Cerebellar cortex (tissue), 1 donor: ENCODE data around the gene FAM187B.
"Not testable (repeated sequence)": the region's sequence is repeated elsewhere in the genome, so short reads cannot be mapped to it uniquely, and the experiment has no call there.

ENCODE experiments used
- DNase-seq: peaks from one replicate; pipeline ENCODE4 v3.0.0-alpha.2; 2015; ENCODE audit warnings: low spot score

FAM187B gene

DNA sequence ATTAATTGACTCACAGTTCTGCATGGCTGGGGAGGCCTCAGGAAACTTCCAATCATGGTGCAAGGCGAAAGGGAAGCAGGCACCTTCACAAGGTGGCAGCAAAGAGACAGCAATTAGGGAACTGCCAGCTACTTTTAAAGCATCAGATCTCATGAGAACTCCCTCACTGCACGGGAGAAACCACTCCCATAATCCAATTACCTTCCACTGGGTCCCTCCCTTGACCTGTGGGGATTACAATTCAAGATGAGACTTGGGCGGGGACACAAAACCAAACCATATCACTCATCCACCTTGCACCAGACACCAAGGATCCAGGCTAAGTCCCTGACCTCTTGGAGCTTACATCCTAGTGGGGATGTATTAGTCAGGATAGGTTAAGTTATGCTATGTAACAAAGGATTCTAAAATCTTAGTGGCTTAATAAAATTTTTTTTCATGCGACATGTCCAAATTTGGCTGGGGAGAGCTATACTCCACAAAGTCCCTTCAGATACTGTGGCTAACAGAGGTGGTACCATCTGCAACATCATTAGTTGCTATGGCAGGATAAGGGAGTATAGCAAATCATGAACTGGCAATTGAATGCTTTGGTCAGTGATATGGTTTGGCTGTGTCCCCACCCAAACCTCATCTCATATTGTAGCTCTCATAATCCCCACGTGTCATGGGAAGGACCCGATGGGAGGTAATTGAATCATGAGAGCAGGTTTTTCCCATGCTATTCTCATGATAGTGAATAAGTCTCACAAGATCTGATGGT is 8.3 kb upstream of the FAM187B start:
- DNase-seq = no peak

DNA sequence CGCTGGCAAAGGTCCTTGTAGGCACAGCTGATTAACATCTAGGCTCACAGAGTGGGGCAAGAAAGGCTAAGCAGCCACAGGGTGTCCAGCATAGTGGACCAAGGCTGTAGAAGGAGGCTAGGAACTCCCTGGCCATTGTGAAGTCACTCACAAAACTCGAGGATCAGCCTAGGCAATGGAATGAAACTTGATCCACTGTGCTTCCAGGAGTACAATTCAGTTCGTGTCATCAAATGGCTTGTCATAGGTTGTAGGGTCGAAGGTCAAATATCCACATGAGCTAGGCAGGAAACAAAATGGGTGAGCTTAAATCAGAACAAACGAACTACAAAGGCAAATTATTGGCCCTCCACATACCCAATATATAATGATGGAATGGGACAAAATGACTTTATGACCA is 4.4 kb upstream of the FAM187B start:
- DNase-seq = no peak

DNA sequence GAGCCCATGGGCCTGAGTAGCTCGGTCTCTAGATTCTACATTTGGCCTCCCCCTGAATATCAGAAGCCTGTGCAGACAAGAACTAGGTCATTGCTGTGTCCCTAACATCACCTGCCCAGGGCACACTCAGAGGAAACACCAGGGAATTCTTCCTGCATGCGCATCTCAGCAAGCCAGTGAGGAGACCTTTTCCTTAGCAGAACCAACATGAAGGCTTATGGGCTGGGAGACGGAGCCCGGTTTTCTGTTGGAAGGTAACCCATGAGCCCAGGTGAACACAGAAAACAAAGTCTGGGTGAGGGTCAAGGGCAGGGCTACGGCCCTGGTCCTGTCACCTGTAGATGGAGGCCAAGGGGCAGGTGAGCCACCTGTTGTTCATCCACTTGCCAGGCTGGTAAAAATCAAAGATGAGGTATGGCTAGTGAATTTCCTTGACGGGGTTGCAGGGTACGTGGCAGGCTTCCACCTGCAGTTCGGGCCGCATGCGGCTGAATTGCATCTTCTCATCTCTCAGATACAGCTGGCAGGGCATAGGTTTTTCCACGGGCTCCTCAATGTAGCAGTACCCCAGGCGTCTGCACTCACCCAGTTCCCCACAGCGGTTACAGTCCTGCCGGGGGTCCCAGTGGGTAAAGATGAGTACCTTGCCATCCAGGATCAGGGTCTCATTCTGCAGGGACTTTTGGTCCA is 3.6 kb upstream of the FAM187B start:
- DNase-seq = no peak

DNA sequence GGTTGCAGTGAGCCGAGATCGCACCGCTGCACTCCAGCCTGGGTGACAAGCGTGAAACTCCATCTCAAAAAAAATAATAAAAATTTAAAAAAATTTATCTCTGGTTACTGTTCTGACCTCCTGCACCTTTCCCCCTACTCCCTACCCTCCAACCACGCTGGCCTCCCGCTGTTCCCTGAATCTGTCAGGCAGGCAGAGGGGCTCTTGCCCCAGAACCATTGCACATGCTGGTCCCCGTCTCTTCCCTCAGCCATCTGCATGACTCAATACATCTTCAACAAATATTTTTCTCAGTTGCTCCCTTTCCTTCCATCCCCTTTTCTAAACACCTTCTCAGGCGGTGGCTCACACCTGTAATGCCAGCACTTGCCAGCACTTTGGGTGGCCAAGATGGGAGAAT is 1.1 kb upstream of the FAM187B start:
- DNase-seq = no peak

DNA sequence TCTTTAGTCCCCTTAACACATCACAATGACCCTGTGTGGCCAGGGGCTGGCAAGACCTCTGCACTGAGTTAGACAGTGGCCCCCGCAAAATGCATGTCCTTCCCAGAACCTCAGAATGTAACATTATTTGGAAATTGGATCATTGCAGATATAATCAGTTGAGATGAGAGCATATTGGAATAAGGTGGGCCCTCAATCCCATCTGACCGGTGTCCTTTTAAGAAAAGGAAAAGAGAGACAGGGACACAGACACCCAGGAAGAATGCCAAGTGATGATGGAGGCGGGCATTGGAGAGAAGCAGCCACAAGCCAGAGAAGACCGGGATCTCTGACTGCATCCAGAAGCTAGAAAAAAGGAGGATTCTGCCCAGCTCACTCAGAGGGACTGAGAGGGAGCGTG is 1.8 kb downstream of the FAM187B start:
- no peak for DNase-seq

DNA sequence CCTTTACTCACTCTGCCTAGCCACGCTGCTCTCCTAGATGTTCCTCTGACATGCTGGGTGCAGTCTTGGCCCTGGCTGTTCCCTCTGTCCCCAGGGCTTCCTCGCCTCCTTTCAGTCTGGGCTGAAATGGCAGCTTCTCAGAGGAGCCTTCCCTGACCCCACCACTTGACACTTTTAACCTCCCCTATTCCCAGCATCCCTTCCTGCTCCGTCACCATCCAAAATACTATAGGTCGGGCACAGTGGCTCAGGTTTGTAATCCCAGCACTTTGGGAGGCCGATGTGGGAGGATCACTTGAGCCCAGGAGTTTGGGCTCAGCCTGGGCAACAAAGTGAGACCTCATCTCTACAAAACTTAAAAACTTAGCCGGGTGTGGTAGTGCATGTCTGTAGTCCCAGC is 2.6 kb downstream of the FAM187B start:
- DNase-seq = no peak

DNA sequence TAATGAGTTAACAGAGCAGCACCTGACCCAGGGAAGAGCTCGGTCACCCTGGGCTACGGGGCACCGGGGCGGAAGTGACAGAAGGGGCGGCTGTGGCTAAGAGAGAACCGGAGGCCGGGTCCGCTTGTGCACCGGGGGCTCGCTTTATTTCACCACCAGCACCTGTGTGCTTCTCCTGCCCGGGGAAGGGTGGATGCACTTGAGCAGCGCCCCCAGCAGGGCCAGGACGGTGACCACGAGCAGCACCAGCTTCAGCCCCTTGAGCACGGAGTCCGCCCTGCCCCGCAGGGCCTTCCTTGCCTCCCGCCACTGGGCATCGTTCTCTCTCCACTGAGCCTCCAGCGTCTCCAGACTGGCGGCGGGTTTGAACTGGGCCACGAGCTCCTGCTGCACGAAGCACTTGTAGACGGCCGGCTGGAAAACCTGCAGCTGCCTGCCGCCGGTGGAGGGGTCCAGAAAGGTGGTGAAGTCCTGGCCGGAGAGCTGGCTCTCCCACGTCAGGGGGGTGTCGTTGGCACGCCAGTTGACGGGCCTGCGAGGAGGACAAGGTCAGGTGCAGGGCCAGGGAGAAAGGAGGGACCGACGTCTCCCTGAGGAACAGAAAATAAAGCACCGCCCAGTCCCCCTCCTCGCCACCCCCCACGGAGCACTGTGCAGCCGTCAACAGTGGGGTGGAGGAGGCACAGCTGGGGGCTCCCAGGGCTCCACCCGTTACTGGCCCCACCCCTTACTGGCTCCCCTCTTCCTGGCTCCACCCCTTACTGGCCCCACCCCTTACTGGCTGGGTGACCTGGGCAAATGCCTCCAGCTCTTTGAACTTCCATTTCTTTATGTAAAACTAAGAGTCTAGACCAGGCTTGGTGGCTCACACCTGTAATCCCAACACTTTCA is 3.6 kb downstream of the FAM187B start:
- no peak for DNase-seq

DNA sequence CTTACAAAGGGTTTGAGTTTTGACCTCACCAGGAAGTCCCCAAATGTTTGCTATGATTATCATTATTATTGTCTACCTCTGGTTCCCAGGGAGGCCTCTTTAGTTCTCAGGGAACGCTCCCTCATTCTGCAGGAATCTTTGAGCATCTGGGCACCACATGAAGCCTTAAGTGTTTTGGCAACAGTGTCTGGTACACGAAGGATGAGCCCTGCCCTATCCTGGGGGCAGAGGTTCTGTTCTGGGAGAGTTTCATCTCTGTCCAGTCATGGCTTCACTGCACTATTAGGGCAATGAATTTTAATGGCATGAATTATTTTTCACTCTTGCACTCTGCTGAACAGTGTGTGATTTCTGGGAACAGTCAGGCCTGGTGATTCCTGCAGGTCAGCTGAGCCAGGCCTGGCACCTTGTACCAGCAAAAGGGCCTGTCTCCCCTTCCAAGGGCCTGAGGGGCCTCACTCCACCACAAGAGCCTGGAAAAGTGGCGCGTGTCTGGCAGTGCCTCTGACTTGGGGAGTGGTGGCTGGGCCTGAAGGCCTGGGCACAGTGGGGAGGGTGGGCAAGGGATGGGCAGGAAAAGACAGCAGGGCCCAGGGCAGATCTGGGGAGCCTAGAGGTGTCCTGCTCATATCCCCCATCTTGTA is 4.6 kb downstream of the FAM187B start:
- no peak for DNase-seq

DNA sequence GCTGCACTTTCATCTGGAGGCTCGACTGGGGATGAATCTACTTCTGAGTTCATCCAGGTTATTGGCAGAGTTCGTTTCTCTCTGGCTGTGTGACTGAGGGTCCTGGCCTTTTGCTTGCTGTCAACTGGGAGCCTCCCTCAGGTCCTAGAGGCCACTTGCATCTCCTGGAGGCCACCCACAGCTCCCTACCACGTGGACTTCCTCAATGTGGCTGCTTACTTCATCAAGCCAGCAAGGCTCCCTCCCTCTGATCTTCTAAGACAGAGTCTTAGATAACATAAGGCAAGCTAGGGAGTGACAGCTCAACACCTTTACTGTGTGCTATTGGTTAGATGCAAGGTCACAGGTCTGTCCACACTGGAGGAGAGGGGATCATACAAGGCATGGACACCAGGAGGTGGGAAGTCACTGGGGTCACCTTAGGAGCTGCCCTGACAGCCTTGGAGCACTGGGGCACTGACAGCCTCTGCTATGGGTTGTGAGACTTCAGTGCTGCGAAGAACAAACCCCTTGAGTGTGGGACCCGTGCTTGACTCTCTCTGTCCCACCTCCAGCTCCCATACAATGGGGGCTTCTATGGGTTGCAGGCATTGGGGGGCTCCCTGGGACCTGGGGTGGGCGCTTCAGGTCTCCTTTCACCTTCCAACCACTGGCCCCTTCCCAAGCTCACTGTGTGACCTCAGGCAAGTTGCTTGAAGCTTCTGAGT is 5.3 kb downstream of the FAM187B start:
- no peak for DNase-seq

DNA sequence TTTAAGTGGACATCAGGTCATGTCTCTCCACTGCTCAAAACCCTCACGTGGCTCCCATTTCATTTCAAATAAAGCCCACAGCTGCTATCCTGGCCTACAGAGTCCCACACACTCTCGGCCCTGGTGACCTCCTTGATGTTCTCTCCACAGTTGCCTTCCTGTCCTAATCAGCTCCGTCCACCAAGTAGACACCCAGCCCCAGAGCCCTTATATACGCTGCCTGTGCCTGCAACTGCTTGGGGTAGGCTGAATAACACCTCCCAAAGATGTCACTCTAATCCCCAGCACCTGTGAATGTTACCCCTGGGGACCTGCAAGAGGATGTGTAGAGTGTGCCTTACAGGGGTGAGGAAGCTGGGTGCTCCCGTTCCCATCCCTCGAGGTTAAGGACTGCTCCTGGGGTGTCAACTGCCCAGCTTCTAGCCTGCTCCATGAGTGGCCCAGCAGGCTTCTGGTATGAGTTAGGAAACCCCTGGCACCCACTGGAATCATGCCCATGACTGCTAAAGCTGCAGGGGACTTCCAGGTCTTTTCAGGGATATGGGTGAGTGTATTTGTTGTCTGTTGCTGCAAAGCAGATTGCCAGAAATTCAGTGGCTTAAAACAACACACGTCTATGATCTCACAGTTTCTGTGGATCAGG is 6.0 kb downstream of the FAM187B start:
- no peak for DNase-seq

DNA sequence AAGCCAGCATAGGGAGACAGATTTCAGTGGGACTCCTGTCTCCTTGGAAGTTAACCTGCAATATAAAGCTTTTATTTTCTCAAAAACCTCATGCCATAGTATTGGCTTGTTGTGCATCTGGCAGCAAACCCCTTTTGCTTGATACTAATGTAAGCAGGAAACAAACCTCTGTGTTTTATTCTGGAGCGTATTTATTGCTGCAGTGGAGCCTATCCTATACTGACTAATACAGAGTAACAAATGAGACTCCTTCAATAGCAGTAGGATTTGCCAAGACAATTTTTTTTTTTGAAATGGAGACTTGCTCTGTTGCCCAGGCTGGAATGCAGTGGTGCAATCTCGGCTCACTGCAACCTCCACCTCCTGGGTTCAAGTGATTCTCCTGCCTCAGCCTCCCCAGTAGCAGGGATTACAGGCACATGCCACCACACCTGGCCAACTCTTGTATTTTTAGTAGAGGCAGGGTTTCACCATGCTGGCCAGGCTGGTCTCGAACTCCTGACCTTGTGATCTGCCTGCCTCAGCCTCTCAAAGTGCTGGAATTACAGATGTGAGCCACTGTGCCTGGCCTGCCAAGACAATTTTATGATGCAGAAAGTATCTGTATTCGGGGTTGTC is 7.5 kb downstream of the FAM187B start:
- not testable (repeated sequence) for DNase-seq

DNA sequence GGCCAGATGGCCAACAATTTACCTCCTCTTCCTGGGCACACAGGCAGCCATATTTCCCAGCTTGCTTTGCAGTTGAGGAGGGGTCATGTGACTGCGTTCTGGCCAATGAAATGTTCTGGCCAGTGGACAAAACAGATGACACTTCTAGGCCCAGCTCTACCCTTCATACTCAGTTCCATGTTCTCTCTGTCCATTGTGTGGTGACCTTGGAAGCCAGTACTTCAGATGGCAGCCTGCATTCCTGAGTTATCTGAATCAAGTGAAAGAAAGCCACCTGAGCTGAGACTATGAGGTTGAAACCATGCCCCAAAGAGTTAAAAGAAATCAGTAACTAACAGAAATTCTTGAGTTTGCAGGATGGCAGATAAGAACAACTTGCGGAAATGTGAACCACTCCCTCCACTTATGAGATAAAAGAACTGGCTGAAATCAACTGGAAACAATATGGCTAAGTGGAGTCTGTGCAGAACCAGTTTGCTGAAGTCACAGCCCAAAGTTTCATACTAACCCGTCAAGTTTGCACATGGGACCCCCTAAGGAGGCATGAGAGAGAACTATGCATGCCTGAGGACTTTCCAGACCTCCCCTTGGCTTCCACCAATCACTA is 8.1 kb downstream of the FAM187B start:
- no peak for DNase-seq

DNA sequence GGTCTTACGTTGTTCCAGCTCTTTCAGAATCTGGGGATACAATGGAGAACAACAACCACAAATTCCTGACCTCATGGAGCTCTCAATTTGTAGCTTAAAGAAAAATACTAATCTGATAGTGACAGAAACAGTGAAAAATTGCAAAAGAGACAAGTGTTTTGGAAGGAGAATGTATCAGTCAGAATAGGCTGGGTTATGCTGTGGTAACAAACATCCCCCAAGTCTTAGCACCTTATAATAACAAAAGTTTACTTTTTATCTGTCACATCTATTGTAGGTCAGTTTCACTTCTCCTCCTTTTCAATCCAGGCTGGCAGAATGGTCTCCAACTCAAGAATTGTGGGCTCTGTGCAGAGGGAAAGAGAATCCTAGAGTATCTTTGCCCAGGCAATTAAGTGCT is 9.5 kb downstream of the FAM187B start:
- no peak for DNase-seq

DNA sequence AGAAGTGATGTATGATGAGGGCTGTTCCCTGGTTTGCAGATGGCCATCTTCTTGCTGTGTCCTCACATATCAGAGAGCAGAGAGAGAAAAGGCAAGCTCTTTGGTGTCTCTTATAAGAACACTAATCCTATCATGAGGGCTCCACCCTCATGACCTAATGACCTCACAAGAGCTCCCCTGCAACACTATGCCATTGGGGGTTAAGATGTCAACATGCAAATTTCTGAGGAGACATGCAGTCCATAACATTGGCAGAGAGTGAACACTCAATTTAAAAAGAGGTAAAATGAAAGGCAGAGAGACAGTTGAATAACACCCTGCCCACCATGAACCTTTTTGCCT is 10.9 kb downstream of the FAM187B start:
- DNase-seq = no peak

DNA sequence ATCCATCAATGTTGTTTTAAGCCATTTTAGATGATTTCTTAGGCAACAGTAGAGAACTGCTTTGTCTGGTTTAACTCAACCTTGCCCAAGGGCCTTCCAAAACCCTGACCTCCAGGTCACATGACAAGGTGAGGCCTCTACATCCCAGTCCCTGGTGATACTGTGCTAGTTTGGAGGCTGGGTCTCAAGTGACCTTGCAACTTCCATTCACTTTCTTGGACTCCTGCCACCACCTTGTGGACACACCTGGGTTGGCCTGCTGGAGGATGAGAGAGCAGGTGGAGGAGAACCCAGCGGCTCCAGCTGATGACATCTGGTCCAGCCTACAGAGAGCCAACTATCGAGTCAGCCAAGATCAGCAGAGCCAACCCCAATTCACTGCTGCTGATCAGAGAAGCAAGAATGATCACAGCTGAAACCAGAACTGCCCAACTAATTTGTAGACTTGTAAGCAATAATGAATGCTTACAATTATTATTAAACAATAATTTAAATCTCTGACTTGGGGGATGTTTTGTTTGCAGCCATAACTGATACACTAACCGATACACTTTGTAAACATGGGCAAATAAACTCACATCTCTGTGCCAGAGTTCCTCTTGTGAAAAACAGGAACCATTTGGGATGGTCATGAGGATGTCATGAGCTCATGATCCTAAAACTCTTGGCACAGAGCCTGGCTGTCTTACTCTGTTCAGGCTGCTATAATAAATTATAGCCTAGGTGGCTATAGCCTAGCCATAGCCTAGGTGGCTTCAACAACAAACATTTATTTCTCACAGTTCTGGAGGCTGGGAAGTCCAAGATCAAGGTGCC is 11.5 kb downstream of the FAM187B start:
- DNase-seq = no peak

DNA sequence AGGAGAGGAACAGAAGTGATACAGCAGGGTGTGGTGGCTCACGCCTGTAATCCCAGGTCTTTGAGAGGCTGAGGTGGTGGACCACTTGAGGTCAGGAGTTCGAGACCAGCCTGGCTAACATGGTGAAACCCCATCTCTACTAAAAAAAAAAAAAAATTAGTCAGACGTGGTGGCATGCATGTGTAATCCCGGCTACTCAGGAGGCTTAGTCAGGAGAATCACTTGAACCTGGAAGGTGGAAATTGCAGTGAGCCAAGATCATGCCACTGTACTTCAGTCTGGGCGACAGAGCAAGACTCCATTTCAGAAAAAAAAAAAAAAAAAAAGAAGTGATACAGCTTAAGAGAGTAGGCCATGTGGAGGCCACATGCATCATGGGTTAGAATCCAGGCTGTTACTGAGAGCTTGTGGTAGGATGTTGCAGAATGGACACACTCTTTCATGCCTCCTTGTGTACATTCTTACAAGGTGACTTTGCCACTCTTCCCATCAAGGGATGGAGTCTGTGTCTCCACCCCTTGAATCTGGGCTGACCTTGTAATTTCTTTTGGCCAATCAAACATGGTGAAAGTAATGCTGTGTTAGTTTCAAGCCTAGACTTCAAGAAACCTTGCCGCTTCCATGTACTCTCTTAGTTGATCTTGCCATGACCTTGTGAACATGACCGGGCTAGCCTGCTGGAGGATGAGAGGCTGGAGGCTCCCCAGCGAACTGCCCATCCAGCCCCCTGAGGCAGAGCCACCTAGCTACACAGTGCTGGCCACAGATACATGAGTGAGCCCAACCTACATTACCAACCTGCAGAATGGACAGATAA is 12.3 kb downstream of the FAM187B start:
- no peak for DNase-seq

DNA sequence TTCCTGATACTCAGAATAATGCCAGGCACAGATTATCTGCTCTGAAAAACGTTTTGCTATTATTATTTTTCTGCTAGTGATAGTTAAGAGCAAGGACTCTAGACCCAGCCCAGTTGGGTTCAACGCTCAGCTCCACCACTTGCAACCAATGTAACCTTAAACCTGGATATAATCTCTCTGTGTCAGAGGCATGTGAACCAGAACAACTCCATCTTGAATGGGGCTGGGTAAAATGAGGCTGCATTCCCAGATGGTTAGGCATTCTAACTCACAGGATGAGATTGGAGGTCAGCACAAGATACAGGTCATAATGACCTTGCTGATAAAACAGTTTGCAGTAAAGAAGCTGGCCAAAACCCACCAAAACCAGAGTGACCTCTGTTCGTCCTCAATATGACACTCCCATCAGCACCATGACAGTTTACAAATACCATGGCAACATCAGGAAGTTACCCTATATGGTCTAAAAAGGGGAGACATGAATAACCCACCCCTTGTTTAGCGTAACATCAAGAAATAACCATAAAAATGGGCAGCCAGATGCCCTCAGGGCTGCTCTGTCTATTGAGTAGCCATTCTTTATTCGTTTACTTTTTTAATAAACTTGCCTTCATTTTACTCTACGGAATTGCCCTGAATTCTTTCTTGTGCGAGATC is 13.6 kb downstream of the FAM187B start:
- no peak for DNase-seq
